ENCODE data around the gene SUSD2.
A peak's percentile ranks its signal among the peaks of the same experiment; 100 is the strongest.

Gene SUSD2

DNA sequence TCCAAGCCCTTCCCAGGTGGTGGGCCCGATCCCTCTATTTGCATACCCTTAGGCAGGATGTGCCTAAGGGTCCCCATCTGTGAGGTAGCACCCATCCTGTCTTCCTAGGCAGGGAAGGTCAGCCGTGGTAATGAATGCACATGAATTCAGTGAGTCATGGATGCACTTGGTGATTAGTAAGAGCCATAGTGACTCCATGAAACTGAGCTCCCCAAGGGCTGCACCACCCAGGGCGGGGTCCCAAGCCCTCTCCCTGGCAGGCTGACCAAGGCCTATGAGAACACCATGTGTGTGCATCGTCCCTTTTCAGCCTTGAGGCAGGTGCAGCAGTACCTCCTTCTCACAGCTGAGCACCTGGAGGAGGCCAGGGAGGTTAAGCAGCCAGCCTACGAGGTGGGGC lies 15.6 kb upstream of the SUSD2 start:
- H3K4me3 ChIP-seq (ENCODE audit: low read depth, low read length), result no peak overlapping the region
- TF ChIP-seq, protein P1, sequence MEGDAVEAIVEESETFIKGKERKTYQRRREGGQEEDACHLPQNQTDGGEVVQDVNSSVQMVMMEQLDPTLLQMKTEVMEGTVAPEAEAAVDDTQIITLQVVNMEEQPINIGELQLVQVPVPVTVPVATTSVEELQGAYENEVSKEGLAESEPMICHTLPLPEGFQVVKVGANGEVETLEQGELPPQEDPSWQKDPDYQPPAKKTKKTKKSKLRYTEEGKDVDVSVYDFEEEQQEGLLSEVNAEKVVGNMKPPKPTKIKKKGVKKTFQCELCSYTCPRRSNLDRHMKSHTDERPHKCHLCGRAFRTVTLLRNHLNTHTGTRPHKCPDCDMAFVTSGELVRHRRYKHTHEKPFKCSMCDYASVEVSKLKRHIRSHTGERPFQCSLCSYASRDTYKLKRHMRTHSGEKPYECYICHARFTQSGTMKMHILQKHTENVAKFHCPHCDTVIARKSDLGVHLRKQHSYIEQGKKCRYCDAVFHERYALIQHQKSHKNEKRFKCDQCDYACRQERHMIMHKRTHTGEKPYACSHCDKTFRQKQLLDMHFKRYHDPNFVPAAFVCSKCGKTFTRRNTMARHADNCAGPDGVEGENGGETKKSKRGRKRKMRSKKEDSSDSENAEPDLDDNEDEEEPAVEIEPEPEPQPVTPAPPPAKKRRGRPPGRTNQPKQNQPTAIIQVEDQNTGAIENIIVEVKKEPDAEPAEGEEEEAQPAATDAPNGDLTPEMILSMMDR (conservative IDR thresholded peaks at IDR 0.05; ENCODE audit: low read depth, low read length), result no peak
- no peak for DNase-seq (ENCODE audit: low read depth)

- H3K4me3 ChIP-seq (ENCODE audit: low read depth, low read length), result no peak overlapping the region
- TF ChIP-seq, protein P1 (conservative IDR thresholded peaks at IDR 0.05; ENCODE audit: low read depth, low read length), result no peak
- no peak for DNase-seq (ENCODE audit: low read depth)
Observed at GRCh38 chr22:24166811-24167210, 14.5 kb upstream of the SUSD2 start.

DNA sequence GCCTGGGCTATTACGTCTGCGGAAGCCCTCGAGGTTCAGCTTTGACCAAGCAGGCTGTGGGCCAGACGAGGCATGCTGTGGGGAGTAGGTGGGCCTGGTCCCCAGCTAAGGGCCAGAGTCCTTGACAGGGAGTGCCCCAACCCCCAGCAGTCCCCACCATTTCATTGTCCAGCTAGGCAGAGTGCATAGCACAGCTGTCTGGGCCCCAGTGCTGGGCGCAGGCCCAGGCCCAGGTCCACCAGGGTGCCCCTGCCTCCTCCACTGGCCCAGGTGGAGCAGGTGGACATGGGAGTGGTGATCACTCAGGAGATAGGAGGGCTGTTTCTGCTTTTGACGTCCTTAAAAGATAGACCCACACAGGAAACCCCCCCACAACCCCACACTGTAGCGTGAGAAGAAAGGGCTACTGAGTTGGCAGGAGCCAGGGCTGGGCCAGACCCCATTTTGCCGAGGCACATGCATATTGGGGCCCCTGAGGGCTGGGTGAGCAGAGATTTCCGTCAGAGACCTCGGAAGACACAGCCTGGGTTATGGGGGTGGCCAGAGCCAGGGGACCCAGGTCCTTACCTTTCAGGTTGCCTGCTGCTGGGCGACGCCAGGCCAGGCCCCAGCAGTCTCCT lies 11.7 kb upstream of the SUSD2 start:
- H3K4me3 ChIP-seq (ENCODE audit: low read depth, low read length), result no peak overlapping the region
- TF ChIP-seq, protein P1 (conservative IDR thresholded peaks at IDR 0.05; ENCODE audit: low read depth, low read length), result no peak
- no peak for DNase-seq (ENCODE audit: low read depth)

DNA sequence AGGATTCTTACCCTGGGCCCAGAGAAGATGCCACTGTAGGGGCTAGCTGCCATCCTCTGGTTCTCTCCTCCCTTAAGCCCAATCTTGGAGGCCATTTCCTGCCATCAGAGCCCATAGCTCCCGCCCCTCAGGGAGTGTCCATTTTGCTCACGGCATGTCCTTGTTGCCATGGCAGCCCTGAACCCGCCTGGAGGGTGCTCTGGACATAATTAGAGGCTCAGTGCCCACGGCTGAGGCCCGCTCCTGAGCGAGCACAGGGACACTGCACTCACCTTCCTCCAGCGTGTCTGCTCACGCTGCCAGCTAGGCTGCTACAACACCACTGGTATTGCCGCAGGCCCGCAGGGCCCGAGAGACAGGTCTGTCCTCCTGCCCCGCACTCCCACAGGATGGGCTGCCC lies 11.1 kb upstream of the SUSD2 start:
- no peak overlapping the region for H3K4me3 ChIP-seq (ENCODE audit: low read depth, low read length)
- TF ChIP-seq, protein P1 (conservative IDR thresholded peaks at IDR 0.05; ENCODE audit: low read depth, low read length), result no peak
- no peak for DNase-seq (ENCODE audit: low read depth)

DNA sequence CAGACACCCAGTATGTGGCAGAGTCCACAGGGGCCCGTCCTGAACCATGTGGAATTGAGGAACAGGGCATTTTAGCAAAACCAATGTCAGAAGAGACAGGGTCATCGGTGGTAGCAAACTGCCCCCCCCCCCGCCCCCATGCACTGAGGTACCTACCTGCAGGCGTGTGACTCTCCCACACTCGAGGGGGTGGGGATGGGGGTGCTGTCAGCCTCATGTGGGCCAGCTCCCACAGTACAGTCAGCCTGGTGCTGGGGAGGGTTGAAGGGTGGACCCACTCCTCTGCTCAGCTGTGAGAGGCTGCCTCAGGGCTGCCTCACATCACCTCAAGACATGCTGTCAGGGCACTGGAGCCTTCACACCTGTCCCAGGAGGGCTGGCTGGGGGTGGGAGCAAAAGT lies 10.7 kb upstream of the SUSD2 start:
- no peak for DNase-seq (ENCODE audit: low read depth)
- no peak overlapping the region for H3K4me3 ChIP-seq (ENCODE audit: low read depth, low read length)
- TF ChIP-seq, protein P1 (conservative IDR thresholded peaks at IDR 0.05; ENCODE audit: low read depth, low read length), result no peak

DNA sequence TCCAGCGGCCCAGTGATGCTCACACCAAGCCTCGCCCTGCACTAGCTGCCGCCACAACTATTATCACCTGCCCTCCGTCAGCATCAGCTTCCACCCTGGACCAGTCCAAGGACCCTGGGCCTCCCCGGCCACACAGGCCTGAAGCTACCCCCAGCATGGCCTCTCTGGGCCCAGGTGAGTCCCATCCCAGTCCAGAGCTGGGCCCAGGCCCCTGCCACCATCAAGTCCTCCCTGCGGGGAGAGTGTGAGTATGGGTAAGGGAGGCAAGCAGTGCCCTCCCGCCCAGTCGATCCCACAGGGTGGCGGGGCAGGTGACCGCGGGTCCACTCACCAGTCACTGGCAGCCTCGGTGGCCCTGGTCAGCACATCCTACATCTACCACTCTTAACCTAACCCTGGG lies 9.5 kb upstream of the SUSD2 start:
- TF ChIP-seq, protein P1 (conservative IDR thresholded peaks at IDR 0.05; ENCODE audit: low read depth, low read length), result no peak
- no peak overlapping the region for H3K4me3 ChIP-seq (ENCODE audit: low read depth, low read length)
- DNase-seq (ENCODE audit: low read depth), result no peak

GRCh38 chr22:24175160-24175808 lies 6.0 kb upstream of the SUSD2 start:
- H3K4me3 ChIP-seq (ENCODE audit: low read depth, low read length), result no peak overlapping the region
- peak; percentile 84 for DNase-seq (ENCODE audit: low read depth)
- TF ChIP-seq, protein P1 (conservative IDR thresholded peaks at IDR 0.05; ENCODE audit: low read depth, low read length), result peak; percentile 97

All from choroid plexus epithelial cell (primary cell).